ENCODE results near the gene SLC19A1.

Gene SLC19A1

GRCh38 chr21:45508607-45509565, 33.4 kb downstream of the SLC19A1 start:
- no peaks in the 10 kb centered on the region for H3K36me3 Mint-ChIP-seq (ENCODE audit: low read depth)
- no peak for TF ChIP-seq CTCF (IDR thresholded peaks at IDR 0.05)
- peaks cover 6% of the 10 kb centered on the region for H3K4me1 Mint-ChIP-seq
- no peak overlapping the region for H3K4me3 Mint-ChIP-seq
- no peak overlapping the region for H3K27ac Mint-ChIP-seq
- H3K9me3 Mint-ChIP-seq, result no peaks in the 10 kb centered on the region
- H3K27me3 Mint-ChIP-seq (ENCODE audit: low read depth, poor library complexity), result no peaks in the 10 kb centered on the region
- peak; percentile 30 for DNase-seq

GRCh38 chr21:45507888-45508508, 34.2 kb downstream of the SLC19A1 start:
- Mint-ChIP-seq H3K4me1 (peaks cover 6% of the 10 kb centered on the region), H3K27me3 (ENCODE audit: low read depth, poor library complexity) (no peaks in the 10 kb centered on the region), H3K36me3 (ENCODE audit: low read depth) (no peaks in the 10 kb centered on the region), H3K4me3 (no peak overlapping the region), H3K27ac (peak overlapping the region; percentile 76), H3K9me3 (no peaks in the 10 kb centered on the region)
- no peak for DNase-seq
- TF ChIP-seq CTCF (IDR thresholded peaks at IDR 0.05), result no peak

- peaks cover 4% of the 10 kb centered on the region for H3K36me3 Mint-ChIP-seq (ENCODE audit: low read depth)
- peak overlapping the region; percentile 76 for H3K27ac Mint-ChIP-seq
- no peak for TF ChIP-seq CTCF (IDR thresholded peaks at IDR 0.05)
Observed at GRCh38 chr21:45507523-45507875, 34.7 kb downstream of the SLC19A1 start.

GRCh38 chr21:45506836-45507522, 35.3 kb downstream of the SLC19A1 start:
- Mint-ChIP-seq H3K36me3 (ENCODE audit: low read depth) (peaks cover 9% of the 10 kb centered on the region), H3K9me3 (no peaks in the 10 kb centered on the region), H3K4me1 (peaks cover 6% of the 10 kb centered on the region), H3K27me3 (ENCODE audit: low read depth, poor library complexity) (no peaks in the 10 kb centered on the region), H3K4me3 (no peak overlapping the region), H3K27ac (no peak overlapping the region)
- no peak for DNase-seq
- no peak for TF ChIP-seq CTCF (IDR thresholded peaks at IDR 0.05)

More at GRCh38 chr21:45507523-45507875, 34.7 kb downstream of the SLC19A1 start:
- Mint-ChIP-seq H3K4me3 (no peak overlapping the region), H3K27me3 (ENCODE audit: low read depth, poor library complexity) (no peaks in the 10 kb centered on the region), H3K4me1 (peaks cover 6% of the 10 kb centered on the region), H3K9me3 (no peaks in the 10 kb centered on the region)
- peak; percentile 3 for DNase-seq

GRCh38 chr21:45506241-45506817, 35.9 kb downstream of the SLC19A1 start:
- no peaks in the 10 kb centered on the region for H3K27me3 Mint-ChIP-seq (ENCODE audit: low read depth, poor library complexity)
- TF ChIP-seq CTCF (IDR thresholded peaks at IDR 0.05), result no peak
- DNase-seq, result peak; percentile 4
- peaks cover 6% of the 10 kb centered on the region for H3K4me1 Mint-ChIP-seq
- no peak overlapping the region for H3K4me3 Mint-ChIP-seq
- H3K9me3 Mint-ChIP-seq, result no peaks in the 10 kb centered on the region
- no peak overlapping the region for H3K27ac Mint-ChIP-seq
- H3K36me3 Mint-ChIP-seq (ENCODE audit: low read depth), result peaks cover 9% of the 10 kb centered on the region

All from nephron progenitor cell (in vitro differentiated cells).